Measurements from ENCODE around the gene NOL12.

NOL12 gene

DNA sequence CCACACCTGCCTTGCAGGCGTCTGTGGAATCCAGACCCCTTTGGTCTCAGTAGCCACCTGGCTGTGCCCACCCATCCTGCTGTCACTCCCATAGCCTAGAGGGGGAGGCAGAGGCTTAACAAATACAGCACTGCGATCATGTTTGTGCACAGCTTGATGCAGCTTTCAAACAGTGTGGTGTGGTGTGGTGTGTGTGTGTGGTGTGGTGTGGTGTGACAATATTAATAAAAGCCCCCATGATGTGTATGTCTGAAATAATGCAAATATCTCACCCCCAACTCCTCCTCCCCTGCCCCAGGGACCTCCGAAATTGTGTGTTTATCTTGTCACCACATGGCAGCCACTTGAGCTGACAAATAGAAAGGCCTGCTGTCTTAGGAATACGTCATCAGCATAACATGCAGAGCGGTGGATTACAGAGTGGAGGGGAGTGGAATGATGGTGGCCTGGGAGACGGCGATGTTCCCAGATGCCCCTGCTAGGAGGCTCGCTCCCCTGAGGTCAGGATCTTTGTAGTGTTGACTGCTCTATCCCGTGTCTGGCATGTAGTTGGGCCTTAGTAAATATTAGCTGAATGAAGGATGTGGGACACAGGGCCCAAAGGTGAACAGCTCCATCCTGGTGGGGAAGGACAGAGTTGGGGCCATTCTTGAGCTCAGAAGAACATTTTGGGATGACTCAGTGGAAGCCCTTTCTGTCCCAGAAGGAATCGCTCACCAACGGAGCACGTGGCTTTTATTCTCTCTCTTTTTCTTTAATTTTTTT lies 24.8 kb upstream of the NOL12 start:
- TF ChIP-seq, protein P1, sequence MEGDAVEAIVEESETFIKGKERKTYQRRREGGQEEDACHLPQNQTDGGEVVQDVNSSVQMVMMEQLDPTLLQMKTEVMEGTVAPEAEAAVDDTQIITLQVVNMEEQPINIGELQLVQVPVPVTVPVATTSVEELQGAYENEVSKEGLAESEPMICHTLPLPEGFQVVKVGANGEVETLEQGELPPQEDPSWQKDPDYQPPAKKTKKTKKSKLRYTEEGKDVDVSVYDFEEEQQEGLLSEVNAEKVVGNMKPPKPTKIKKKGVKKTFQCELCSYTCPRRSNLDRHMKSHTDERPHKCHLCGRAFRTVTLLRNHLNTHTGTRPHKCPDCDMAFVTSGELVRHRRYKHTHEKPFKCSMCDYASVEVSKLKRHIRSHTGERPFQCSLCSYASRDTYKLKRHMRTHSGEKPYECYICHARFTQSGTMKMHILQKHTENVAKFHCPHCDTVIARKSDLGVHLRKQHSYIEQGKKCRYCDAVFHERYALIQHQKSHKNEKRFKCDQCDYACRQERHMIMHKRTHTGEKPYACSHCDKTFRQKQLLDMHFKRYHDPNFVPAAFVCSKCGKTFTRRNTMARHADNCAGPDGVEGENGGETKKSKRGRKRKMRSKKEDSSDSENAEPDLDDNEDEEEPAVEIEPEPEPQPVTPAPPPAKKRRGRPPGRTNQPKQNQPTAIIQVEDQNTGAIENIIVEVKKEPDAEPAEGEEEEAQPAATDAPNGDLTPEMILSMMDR (IDR thresholded peaks at IDR 0.05), result no peak
- no peaks in the 10 kb centered on the region for H3K9me3 ChIP-seq
- no peak overlapping the region for H3K27ac ChIP-seq
- H3K27me3 ChIP-seq, result no peaks in the 10 kb centered on the region
- H3K36me3 ChIP-seq, result peaks cover 6% of the 10 kb centered on the region
- peaks cover 15 to 18% of the 10 kb centered on the region in 2 experiments for H3K4me1 ChIP-seq (ENCODE audit: control insufficient read depth in 1 of 2, insufficient read depth in 1 of 2, low read depth in 1 of 2, low read length in 1 of 2)
- no peak overlapping the region for H3K4me3 ChIP-seq (ENCODE audit: low read depth in 1 of 2, low read length in 1 of 2)

GRCh38 chr22:37662039-37662438 lies 24.1 kb upstream of the NOL12 start:
- H3K27me3 ChIP-seq, result no peaks in the 10 kb centered on the region
- TF ChIP-seq, protein P1 (IDR thresholded peaks at IDR 0.05), result no peak
- H3K4me1 ChIP-seq (ENCODE audit: control insufficient read depth in 1 of 2, insufficient read depth in 1 of 2, low read depth in 1 of 2, low read length in 1 of 2), result peaks cover 15 to 18% of the 10 kb centered on the region in 2 experiments
- H3K36me3 ChIP-seq, result peaks cover 5% of the 10 kb centered on the region
- no peak overlapping the region for H3K27ac ChIP-seq
- no peaks in the 10 kb centered on the region for H3K9me3 ChIP-seq
- H3K4me3 ChIP-seq (ENCODE audit: low read depth in 1 of 2, low read length in 1 of 2), result no peak overlapping the region

DNA sequence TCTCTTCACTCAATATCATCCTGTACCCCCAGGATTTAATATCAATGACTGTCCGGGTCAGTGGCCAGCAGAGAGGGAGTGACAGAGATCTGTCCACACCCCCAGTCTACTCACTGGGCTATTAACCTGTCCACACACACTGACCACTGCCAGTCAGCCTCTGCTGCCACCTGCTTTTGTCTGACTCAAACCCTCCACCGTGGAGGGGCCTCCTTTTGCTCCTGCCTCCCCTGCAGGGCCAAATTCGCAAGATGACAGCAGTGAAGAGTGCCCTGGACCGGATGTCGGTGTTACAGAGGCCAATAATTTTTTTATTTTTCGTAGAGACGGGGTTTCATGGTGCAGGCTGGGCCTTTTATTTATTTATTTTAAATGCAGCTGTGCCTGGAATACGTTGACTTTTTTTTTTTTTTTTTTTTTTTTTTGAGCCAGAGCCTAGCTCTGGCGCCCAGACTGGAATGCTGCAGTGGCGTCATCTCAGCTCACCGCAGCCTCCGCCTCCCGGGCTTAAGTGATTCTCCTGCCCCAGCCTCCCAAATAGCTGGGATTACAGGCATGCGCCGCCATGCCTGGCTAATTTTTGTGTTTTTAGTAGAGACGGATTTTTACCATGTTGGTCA lies 22.5 kb upstream of the NOL12 start:
- peaks cover 5% of the 10 kb centered on the region for H3K36me3 ChIP-seq
- H3K4me1 ChIP-seq (ENCODE audit: control insufficient read depth in 1 of 2, insufficient read depth in 1 of 2, low read depth in 1 of 2, low read length in 1 of 2), result peaks cover 8 to 9% of the 10 kb centered on the region in 2 experiments
- no peaks in the 10 kb centered on the region for H3K27me3 ChIP-seq
- H3K4me3 ChIP-seq (ENCODE audit: low read depth in 1 of 2, low read length in 1 of 2), result no peak overlapping the region
- TF ChIP-seq, protein P1 (IDR thresholded peaks at IDR 0.05), result no peak
- no peaks in the 10 kb centered on the region for H3K9me3 ChIP-seq
- no peak overlapping the region for H3K27ac ChIP-seq

GRCh38 chr22:37664249-37665101 lies 21.7 kb upstream of the NOL12 start:
- H3K36me3 ChIP-seq, result peaks cover 5% of the 10 kb centered on the region
- no peak overlapping the region for H3K4me3 ChIP-seq (ENCODE audit: low read depth in 1 of 2, low read length in 1 of 2)
- TF ChIP-seq, protein P1 (IDR thresholded peaks at IDR 0.05), result no peak
- H3K27ac ChIP-seq, result no peak overlapping the region
- no peaks in the 10 kb centered on the region for H3K9me3 ChIP-seq
- peaks cover 4% of the 10 kb centered on the region in 2 experiments for H3K4me1 ChIP-seq (ENCODE audit: control insufficient read depth in 1 of 2, insufficient read depth in 1 of 2, low read depth in 1 of 2, low read length in 1 of 2)
- H3K27me3 ChIP-seq, result no peaks in the 10 kb centered on the region

GRCh38 chr22:37665487-37665886 lies 20.7 kb upstream of the NOL12 start:
- no peak overlapping the region for H3K27ac ChIP-seq
- peaks cover 5% of the 10 kb centered on the region for H3K36me3 ChIP-seq
- H3K9me3 ChIP-seq, result no peaks in the 10 kb centered on the region
- TF ChIP-seq, protein P1 (IDR thresholded peaks at IDR 0.05), result no peak
- H3K27me3 ChIP-seq, result no peaks in the 10 kb centered on the region
- H3K4me3 ChIP-seq (ENCODE audit: low read depth in 1 of 2, low read length in 1 of 2), result no peak overlapping the region
- H3K4me1 ChIP-seq (ENCODE audit: control insufficient read depth in 1 of 2, insufficient read depth in 1 of 2, low read depth in 1 of 2, low read length in 1 of 2), result no peaks in the 10 kb centered on the region
